Activated naive CD4-positive, alpha-beta T cell treated with anti-CD3 and anti-CD28 coated beads for 36 hours (primary cell): Measurements from ENCODE around the gene SLC4A11. TPM values are rescaled to one million over a fixed set of nuclear protein-coding genes. Genes with fewer than 3 reads are reported as not detected.
"Not testable (repeated sequence)": the region's sequence is repeated elsewhere in the genome, so short reads cannot be mapped to it uniquely, and the experiment has no call there.

ENCODE experiments used
- CTCF ChIA-PET: fragments of 350-600 bp; sonication (Branson Sonifier 250); formaldehyde crosslinking; loops from one replicate; lab custom pipeline; 2021; ENCODE audit warnings: antibody characterized with exemption; lab: Charles Lee
- DNase-seq: peaks from one replicate; pipeline ENCODE4 v3.0.0-alpha.2; 2020
- H3K27ac Mint-ChIP-seq: one replicate; pipeline ENCODE4 v1.8.0; 2021; ENCODE audit warnings: mild to moderate bottlenecking, mixed read lengths
- H3K27me3 Mint-ChIP-seq: one replicate; pipeline ENCODE4 v1.8.0; 2021; ENCODE audit warnings: low read depth, mixed read lengths
- H3K36me3 Mint-ChIP-seq: one replicate; pipeline ENCODE4 v1.8.0; 2021; ENCODE audit warnings: low read depth, mixed read lengths
- H3K4me1 Mint-ChIP-seq: one replicate; pipeline ENCODE4 v1.8.0; 2021; ENCODE audit warnings: low read depth, mixed read lengths
- H3K4me3 Mint-ChIP-seq: one replicate; pipeline ENCODE4 v1.8.0; 2021; ENCODE audit warnings: mild to moderate bottlenecking, moderate library complexity, mixed read lengths
- H3K9me3 Mint-ChIP-seq: one replicate; pipeline ENCODE4 v1.8.0; 2021; ENCODE audit warnings: mixed read lengths
- intact Hi-C: fragments of 100-400 bp; cut with micrococcal nuclease; formaldehyde crosslinking; loops from one replicate; pipeline ENCODE4 v1.15.1; 2023
- total RNA-seq, 2 experiments: library from RNA; stranded (reverse); gene quantifications; one replicate each; pipeline ENCODE4 v1.2.3, GENCODE V29; 2021

The SLC4A11 gene
- total RNA-seq, 2 experiments from 2014 or later = 0.72 to 0.91 TPM

DNA sequence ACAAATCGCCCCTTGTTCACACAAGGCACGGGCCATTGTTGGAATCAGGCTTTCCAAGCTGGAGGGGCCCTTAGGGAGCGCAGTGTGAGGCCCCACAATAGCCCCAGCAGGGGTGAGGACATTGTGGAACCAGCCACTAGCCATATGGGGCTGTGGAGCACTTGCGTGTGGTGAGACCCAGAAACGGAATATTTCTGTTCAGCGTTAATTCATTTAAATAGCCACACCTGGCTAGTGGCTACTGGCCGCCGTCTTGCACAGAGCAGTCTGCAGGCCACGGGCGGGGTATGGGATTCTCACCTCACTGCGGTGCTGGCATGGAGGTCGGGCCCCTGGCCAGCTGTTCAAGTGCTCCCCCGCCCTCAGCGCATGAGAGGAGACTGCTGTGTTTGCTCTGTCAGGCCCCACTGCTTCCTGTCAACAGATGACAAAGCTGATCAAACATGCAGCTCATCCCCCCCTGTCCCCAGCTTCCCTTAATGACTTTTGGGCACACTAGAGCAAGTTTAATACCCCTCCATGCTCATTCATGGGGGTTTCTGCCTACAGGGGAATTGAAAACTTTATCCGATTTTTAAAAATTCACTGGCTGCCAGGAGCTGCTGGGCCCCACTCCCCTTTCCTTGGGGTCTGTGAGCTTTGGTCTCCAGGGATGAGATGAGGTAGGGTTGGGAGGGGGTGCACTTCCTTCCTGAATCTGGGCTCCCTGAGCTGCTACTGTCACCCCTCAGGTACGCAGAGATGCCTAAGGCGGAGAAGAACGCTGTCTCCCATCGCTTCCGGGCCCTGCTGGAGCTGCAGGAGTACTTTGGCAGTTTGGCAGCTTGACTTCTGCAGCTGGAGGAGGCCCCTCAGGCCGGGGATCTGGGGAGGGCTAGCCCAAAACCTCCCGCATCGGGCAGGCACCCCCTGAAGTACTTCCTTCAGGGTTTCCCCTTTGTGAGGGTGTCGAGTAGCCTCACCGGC lies 16.1 kb downstream of the SLC4A11 start:
- Mint-ChIP-seq H3K27me3 (no peaks in the 10 kb centered on the region), H3K4me1 (peaks cover 24% of the 10 kb centered on the region), H3K9me3 (no peaks in the 10 kb centered on the region), H3K27ac (peak overlapping the region; percentile 41), H3K36me3 (peaks cover 13% of the 10 kb centered on the region), H3K4me3 (no peak overlapping the region)
- CTCF ChIA-PET = interaction anchor here (0.6 to 9.0 kb wide), 5 partner anchors 11 to 341 kb away, joined by 3 to 74 read pairs (median 3); no protein-coding TSS in a partner anchor
- intact Hi-C loops = no loop called here
- peak; percentile 65 for DNase-seq

DNA sequence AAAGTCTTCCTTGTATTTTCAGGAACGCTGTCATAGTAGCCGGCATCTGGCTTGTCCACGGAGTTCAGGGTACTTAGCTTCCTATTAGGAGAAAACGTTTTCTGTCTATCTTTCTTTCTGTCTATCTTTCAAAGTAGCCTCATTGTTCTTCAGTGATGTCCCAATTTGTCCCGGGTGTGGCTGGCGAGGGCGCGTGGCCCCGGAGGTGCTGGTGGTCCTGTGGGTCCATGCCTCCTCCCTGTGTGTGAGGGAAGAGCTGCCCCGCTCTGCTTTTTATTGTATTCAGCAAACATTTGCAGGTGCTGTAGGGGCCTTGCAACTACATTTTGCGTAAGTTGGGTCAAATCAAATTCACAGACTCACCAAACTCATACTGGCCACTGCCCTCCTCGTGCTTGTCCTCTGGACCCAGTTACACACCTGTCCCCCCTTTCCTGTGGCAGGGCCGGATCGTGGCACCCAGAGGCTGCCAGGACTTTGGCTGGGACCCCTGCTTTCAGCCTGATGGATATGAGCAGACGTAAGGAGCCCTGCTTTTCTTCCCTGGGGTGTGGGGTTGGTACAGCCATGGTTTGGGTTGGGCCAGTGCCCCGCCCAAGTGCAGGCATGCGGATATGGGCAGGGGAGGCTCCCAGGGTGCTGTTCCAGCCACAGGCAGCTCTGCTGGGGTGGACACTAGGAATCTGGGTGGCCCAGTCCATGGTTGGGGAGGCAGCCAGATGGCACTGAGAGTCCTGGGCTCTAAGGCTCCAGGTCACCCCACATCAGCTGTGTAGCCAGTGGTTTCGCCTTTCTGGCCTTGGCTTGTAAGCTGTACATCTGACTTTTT lies 17.4 kb downstream of the SLC4A11 start:
- no peaks in the 10 kb centered on the region for H3K27me3 Mint-ChIP-seq
- no peak overlapping the region for H3K4me3 Mint-ChIP-seq
- DNase-seq = no peak
- no peaks in the 10 kb centered on the region for H3K9me3 Mint-ChIP-seq
- intact Hi-C loops = no loop called here
- CTCF ChIA-PET = interaction anchor here (1.3 to 9.0 kb wide), 3 partner anchors 12 to 342 kb away, joined by 3 to 74 read pairs (median 6); partner anchors contain the start of gene ITPA
- H3K27ac Mint-ChIP-seq = no peak overlapping the region
- H3K4me1 Mint-ChIP-seq = peaks cover 24% of the 10 kb centered on the region
- H3K36me3 Mint-ChIP-seq = peaks cover 13% of the 10 kb centered on the region

DNA sequence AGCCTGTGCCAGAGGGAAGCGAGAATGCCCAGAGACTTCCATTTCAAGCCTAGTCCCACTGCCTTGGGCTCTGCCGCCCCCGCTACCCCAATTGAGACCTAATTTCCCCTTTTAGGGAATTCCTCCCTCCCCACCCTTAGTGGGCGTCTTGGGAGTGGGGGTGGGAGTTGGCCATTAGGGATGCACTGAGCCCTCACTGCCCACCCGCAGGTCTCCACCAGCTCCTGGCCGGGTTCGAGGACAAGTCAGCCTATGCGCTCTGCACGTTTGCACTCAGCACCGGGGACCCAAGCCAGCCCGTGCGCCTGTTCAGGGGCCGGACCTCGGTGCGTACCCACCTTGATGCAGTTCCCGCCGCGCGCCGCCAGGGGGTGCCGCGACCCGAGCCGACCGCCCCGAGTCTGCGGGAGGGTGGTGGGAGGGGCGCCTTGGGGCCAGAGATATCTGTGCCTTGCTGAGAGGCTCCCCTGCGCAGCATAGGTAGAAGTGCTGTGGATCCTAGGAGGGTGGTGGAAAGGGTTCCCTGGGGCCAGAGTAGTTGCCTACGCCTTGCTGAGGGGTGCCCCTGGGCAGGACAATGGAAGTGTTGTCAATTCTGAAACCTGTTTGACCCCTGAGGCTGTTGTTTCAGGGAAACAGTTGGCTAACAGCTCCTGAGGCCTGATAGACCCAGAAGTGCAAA lies 20.5 kb downstream of the SLC4A11 start:
- no peaks in the 10 kb centered on the region for H3K27me3 Mint-ChIP-seq
- no peak overlapping the region for H3K4me3 Mint-ChIP-seq
- CTCF ChIA-PET = interaction anchor here (0.6 to 9.0 kb wide), 22 partner anchors 9 to 459 kb away, joined by 3 to 74 read pairs (median 4); partner anchors contain the start of gene ITPA
- peak; percentile 76 for DNase-seq
- intact Hi-C loops = loop anchor here (1.0 kb wide), 2 partner anchors 58 to 98 kb away; no protein-coding TSS in a partner anchor
- no peak overlapping the region for H3K27ac Mint-ChIP-seq
- H3K4me1 Mint-ChIP-seq = peaks cover 21% of the 10 kb centered on the region
- H3K36me3 Mint-ChIP-seq = peaks cover 20% of the 10 kb centered on the region
- H3K9me3 Mint-ChIP-seq = no peaks in the 10 kb centered on the region

DNA sequence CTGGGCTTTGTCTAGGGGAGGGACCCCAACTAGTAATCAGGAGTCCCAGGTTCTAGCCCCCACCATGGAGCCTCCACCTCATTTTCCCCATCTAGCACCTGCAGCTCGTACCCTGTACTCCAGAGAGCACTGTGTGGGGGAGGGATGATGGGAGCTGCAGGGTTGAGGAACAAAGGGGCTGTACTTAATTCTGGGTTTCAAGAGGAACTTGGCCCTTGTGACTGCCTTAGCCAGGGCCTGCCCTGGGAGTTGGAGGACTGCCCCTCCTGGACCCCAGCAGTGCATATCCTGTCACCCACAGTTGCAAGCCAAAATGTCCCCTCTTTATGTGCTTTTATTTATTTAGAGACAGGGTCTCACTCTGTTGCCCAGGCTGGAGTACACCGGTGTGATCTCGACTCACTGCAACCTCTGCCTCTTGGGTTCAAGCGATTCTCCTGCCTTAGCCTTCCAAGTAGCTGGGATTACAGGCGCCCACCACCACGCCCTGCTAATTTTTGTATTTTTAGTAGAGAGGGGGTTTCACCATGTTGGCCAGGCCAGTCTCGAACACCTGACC lies 23.6 kb downstream of the SLC4A11 start:
- DNase-seq, H3K27me3 Mint-ChIP-seq, H3K9me3 Mint-ChIP-seq, H3K27ac Mint-ChIP-seq, intact Hi-C loops, H3K4me3 Mint-ChIP-seq: not testable (repeated sequence)
- CTCF ChIA-PET = interaction anchor here (1.3 kb wide), 1 partner anchor 101 kb away, joined by 3 read pairs; no protein-coding TSS in a partner anchor
- peaks cover 19% of the 10 kb centered on the region for H3K36me3 Mint-ChIP-seq
- H3K4me1 Mint-ChIP-seq = peaks cover 14% of the 10 kb centered on the region

DNA sequence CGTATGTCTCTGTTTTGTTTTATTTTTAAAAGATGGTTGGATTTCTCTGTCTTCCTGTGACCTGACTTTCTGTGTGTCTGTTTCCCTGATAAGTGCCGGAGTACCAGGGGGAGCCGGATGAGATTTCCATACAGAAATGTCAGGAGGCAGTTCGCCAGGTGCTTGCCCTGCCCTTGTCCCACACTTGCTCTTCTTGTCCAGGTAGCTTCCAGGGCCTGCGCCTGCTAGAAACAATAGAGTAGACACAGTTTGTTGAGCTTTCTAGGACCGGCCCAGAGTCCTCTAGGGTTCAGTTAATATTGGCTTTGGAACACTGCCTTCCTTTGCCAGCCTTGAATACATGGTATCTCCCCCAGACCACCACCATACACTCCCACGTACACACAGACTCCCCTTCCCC lies 25.8 kb downstream of the SLC4A11 start:
- H3K27me3 Mint-ChIP-seq = no peaks in the 10 kb centered on the region
- intact Hi-C loops = no loop called here
- no peaks in the 10 kb centered on the region for H3K9me3 Mint-ChIP-seq
- DNase-seq = no peak
- H3K36me3 Mint-ChIP-seq = peaks cover 16% of the 10 kb centered on the region
- H3K27ac Mint-ChIP-seq = no peak overlapping the region
- CTCF ChIA-PET = interaction anchor here (0.6 to 0.7 kb wide), 2 partner anchors 98 to 104 kb away, joined by 3 read pairs; no protein-coding TSS in a partner anchor
- no peak overlapping the region for H3K4me3 Mint-ChIP-seq
- peaks cover 24% of the 10 kb centered on the region for H3K4me1 Mint-ChIP-seq

DNA sequence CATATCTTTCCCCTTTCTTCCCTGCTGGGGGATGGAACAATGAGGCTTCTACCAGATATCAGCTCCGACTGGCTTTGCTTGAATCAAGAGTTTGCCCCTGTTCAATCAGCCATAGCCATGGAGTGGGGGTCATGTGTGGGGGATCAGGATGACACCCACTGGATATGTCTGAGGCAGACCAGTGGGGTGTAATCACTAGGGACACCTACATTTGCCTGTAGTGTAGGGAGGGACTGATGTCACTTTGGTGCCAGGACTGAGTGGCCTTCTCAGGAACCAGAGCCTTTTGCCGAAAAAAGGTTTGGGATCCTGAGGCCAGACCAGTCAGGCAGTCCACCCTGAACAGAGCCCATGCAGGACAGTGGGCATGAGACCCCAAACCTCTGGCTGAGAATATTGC lies 28.6 kb downstream of the SLC4A11 start:
- Mint-ChIP-seq H3K27ac (peak overlapping the region; percentile 24), H3K36me3 (peaks cover 16% of the 10 kb centered on the region), H3K4me1 (peaks cover 24% of the 10 kb centered on the region), H3K27me3 (no peaks in the 10 kb centered on the region), H3K4me3 (peak overlapping the region; percentile 97), H3K9me3 (no peaks in the 10 kb centered on the region)
- CTCF ChIA-PET = interaction anchor here (0.6 to 3.5 kb wide), 4 partner anchors 8 to 892 kb away, joined by 3 to 17 read pairs (median 4); no protein-coding TSS in a partner anchor
- DNase-seq = no peak
- intact Hi-C loops = no loop called here

DNA sequence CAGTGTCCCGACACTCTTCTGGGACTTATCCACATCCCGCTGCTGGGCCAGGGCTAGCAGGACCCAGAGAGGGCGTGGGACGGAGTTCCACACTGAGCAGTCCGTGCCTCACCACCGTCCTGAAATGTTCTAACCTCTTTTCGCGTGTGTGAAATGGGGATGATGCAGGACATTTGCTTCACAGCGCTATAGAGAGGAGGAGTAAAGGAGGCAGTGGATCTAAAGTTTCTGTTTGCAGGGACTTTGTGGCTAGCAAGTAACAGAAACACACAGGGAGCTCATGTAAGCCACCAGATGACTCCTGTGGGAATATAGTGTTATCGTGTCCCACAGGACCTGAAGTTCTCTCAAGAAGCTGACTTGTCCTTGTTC lies 29.1 kb downstream of the SLC4A11 start:
- peak; percentile 14 for DNase-seq
- Mint-ChIP-seq H3K36me3 (peaks cover 16% of the 10 kb centered on the region), H3K9me3 (no peaks in the 10 kb centered on the region), H3K4me1 (peaks cover 24% of the 10 kb centered on the region), H3K4me3 (peak overlapping the region; percentile 97), H3K27me3 (no peaks in the 10 kb centered on the region), H3K27ac (peak overlapping the region; percentile 90)
- intact Hi-C loops = loop anchor here (1.0 kb wide), 1 partner anchor 198 kb away; no protein-coding TSS in a partner anchor
- CTCF ChIA-PET = interaction anchor here (0.6 to 3.5 kb wide), 4 partner anchors 9 to 156 kb away, joined by 4 to 17 read pairs (median 5); no protein-coding TSS in a partner anchor

DNA sequence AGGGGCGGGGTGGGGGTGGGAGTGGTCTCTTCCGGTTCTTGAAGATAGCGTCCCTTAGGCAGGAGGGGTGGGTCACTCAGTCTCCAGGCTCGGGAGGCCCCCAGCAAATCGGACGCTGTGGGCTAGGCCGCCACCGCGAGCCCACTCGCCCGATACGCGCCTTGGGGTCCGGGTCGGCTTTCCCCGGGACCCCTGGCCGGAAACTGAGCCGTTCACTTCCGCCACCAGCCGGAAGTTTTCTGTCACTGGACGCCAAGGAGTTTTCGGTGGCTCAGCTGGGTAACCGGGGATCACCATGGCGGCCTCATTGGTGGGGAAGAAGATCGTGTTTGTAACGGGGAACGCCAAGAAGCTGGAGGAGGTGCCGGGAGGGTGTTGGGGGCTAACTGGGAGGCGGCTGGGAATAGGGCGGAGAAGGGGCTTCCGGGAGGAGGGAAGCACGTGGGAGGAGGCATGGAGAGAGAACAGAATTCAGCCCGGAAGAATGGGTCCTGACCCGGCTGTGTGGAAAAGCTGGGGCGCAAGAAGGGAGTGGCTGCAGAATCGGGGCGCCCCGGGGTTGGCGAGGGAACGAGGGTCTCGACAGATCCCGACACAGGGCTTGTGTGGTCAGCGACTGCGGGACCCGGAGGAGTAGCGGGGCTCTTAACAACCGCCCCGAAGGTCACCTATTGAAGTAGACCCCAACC lies 29.6 kb downstream of the SLC4A11 start, which contains the start of gene ITPA:
Gene ITPA (plus strand): TSS at position 242 of the 689 bp plus-strand sequence. CDS start 54 bp downstream, at position 296.
- intact Hi-C loops = loop anchor here (1.0 kb wide), 1 partner anchor 199 kb away; no protein-coding TSS in a partner anchor
- Mint-ChIP-seq H3K27me3 (no peaks in the 10 kb centered on the region), H3K27ac (peak within 1 kb of the TSS; percentile 90), H3K36me3 (peaks cover 16% of the 10 kb centered on the region), H3K4me1 (peaks cover 26% of the 10 kb centered on the region), H3K4me3 (peak within 1 kb of the TSS; percentile 97), H3K9me3 (no peaks in the 10 kb centered on the region)
- peak; percentile 77 for DNase-seq
- CTCF ChIA-PET = interaction anchor here (0.6 to 3.5 kb wide), 5 partner anchors 9 to 558 kb away, joined by 3 to 17 read pairs (median 4); partner anchors contain the start of gene ADISSP

DNA sequence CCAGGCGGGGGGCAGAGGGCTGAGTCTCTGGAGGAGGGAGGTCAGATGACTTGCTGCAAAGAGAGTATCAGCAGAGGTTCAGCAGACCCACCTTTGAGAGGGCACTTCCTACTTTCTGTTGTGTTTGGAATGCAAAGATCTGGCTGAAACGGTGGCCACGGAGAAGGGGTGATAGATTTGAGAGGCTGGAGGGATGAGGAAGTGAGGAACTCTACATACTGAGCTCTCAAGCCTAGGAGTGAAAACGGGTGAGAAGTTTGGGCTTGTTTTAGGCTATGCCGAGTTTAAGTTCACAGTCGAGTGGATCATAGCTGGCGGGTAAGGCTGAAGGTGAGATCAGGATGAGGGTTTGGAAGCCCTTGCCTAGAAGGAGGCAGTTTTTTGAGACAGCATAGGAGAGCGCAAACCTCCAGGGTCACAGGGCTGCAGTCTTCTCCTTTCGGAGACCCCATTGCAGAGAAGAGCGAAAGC lies 30.2 kb downstream of the SLC4A11 start:
- CTCF ChIA-PET = interaction anchor here (0.7 to 3.5 kb wide), 4 partner anchors 10 to 559 kb away, joined by 3 to 17 read pairs (median 5); partner anchors contain the start of gene ADISSP
- Mint-ChIP-seq H3K36me3 (peaks cover 14% of the 10 kb centered on the region), H3K27ac (peak overlapping the region; percentile 90), H3K4me1 (peaks cover 26% of the 10 kb centered on the region), H3K27me3 (no peaks in the 10 kb centered on the region), H3K9me3 (no peaks in the 10 kb centered on the region), H3K4me3 (peak overlapping the region; percentile 97)
- DNase-seq = peak; percentile 21
- intact Hi-C loops = loop anchor here (1.0 kb wide), 1 partner anchor 199 kb away; no protein-coding TSS in a partner anchor

DNA sequence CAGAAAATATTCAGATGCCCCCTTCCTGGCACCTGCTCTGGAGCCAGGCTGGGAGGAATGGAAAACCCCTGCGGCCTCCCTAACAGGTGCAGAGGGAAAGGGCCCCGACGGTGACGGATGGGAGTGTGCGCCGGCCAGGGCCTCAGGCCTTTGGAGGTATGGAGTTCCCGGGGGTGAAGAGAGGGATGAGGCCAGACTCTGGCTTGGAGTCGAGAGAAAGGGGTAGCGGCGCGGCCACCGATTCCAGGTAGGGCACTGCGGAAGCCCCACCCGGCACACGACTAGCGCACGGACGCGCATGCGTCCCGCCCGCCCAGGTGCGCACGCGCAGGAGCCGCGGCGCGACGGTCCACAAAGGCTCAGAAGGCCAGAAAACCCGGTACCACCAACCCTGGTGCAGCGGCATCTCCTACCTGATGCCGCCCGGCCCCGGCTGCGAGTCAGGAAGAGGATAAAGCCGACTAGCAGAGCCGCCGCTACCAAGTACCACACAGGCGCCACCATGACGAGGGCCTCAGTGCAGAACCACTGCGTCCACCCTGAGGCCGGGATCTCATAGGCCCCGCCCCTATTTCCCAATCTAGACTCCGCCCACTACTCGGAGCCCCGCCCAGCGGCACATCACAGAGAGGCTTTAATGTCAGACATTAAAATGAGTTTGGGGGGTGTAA lies 34.7 kb downstream of the SLC4A11 start, which contains the start of gene DDRGK1:
Gene DDRGK1 (minus strand): TSS at position 559 of the 671 bp plus-strand sequence. CDS start 55 bp downstream, at position 504.
- DNase-seq = peak; percentile 96
- intact Hi-C loops = loop anchor here (1.0 to 5.0 kb wide), 6 partner anchors 30 to 332 kb away; partner anchors contain the start of genes FASTKD5, MRPS26, OXT and PTPRA
- Mint-ChIP-seq H3K9me3 (no peaks in the 10 kb centered on the region), H3K36me3 (peaks cover 20% of the 10 kb centered on the region), H3K4me1 (peaks cover 18% of the 10 kb centered on the region), H3K27ac (peak within 1 kb of the TSS; percentile 97), H3K4me3 (peak within 1 kb of the TSS; percentile 97), H3K27me3 (no peaks in the 10 kb centered on the region)
- CTCF ChIA-PET = interaction anchor here (0.9 to 1.2 kb wide), 4 partner anchors 14 to 98 kb away, joined by 3 to 5 read pairs (median 4); no protein-coding TSS in a partner anchor
